Tibial artery (tissue), 4 donors: ENCODE measurements around the gene PGA4.
"Not testable (repeated sequence)": the region's sequence is repeated elsewhere in the genome, so short reads cannot be mapped to it uniquely, and the experiment has no call there.

ENCODE experiments used
- DNase-seq, 2 donors: peaks; one replicate each; pipeline ENCODE4 v3.0.0-alpha.2; 2019
- H3K27ac ChIP-seq, 2 donors: fragments of 200-600 bp; sonication (generic) in 1 of 2; 1 replicate in 1 of 2; 2 replicates in 1 of 2; pipeline ENCODE4 v1.5.1; 2018 to 2019; ENCODE audit warnings: mild to moderate bottlenecking in 1 of 2
- H3K27me3 ChIP-seq, 2 donors: fragments of 200-600 bp; sonication (generic) in 1 of 2; one replicate each; pipeline versions ENCODE4 v1.5.1 to v1.6.0; 2016 to 2019
- H3K36me3 ChIP-seq, 3 donors: fragments of 200-600 bp; sonication (generic) in 2 of 3; one replicate each; pipeline ENCODE4 v1.5.1; 2016 to 2019; ENCODE audit warnings: mild to moderate bottlenecking in 2 of 3
- H3K4me1 ChIP-seq, 4 donors: fragments of 200-600 bp; sonication (generic) in 2 of 4; 1 replicate in 3 of 4; 2 replicates in 1 of 4; pipeline ENCODE4 v1.5.1; 2016 to 2019
- H3K4me3 ChIP-seq, 2 donors: fragments of 200-600 bp; sonication (generic) in 1 of 2; 1 replicate in 1 of 2; 2 replicates in 1 of 2; pipeline ENCODE4 v1.5.1; 2018 to 2019; ENCODE audit warnings: mild to moderate bottlenecking in 2 of 2
- H3K9me3 ChIP-seq, 3 donors: fragments of 200-600 bp; sonication (generic) in 1 of 3; one replicate each; pipeline ENCODE4 v1.5.1; 2016 to 2019
- intact Hi-C: fragments of 100-400 bp; cut with DNase I; formaldehyde crosslinking; loops from one replicate; pipeline ENCODE4 v1.15.0; 2023; ENCODE audit warnings: low total_unique reads

The PGA4 gene

GRCh38 chr11:61213711-61214324 is 8.3 kb upstream of the PGA4 start:
- H3K4me3 ChIP-seq, H3K27ac ChIP-seq, H3K36me3 ChIP-seq, intact Hi-C loops, H3K4me1 ChIP-seq, DNase-seq, H3K27me3 ChIP-seq, H3K9me3 ChIP-seq: not testable (repeated sequence)

DNA sequence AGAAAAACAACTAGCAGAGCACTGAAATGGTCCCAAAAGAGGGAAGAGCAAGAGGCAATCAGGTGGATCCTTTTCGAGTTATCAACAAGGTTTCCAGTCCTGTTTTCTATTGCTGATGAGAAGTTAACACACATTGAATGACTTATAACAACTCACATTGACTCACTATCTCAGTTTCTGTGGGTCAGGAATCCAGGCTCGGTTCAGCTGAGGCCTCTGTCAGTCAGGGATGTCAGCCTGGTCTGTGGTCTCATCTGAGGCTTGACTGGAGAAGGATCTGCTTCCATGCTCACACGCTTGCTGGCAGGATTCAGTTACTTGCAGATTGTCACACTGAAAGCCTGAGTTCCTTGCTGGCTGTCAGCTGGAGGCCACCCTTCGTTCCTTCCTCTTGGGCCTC is 3.8 kb upstream of the PGA4 start:
- H3K27me3 ChIP-seq, H3K27ac ChIP-seq, H3K4me1 ChIP-seq, intact Hi-C loops, DNase-seq, H3K36me3 ChIP-seq, H3K4me3 ChIP-seq, H3K9me3 ChIP-seq: not testable (repeated sequence)

- intact Hi-C loops, DNase-seq, H3K4me3 ChIP-seq, H3K4me1 ChIP-seq, H3K27ac ChIP-seq, H3K36me3 ChIP-seq, H3K9me3 ChIP-seq, H3K27me3 ChIP-seq: not testable (repeated sequence)
Observed at GRCh38 chr11:61219016-61219415, 3.1 kb upstream of the PGA4 start.

- H3K27me3 ChIP-seq, H3K9me3 ChIP-seq, DNase-seq, H3K4me1 ChIP-seq, intact Hi-C loops, H3K36me3 ChIP-seq, H3K27ac ChIP-seq, H3K4me3 ChIP-seq: not testable (repeated sequence)
Observed at GRCh38 chr11:61222692-61223091, 545 bp downstream of the PGA4 start.

DNA sequence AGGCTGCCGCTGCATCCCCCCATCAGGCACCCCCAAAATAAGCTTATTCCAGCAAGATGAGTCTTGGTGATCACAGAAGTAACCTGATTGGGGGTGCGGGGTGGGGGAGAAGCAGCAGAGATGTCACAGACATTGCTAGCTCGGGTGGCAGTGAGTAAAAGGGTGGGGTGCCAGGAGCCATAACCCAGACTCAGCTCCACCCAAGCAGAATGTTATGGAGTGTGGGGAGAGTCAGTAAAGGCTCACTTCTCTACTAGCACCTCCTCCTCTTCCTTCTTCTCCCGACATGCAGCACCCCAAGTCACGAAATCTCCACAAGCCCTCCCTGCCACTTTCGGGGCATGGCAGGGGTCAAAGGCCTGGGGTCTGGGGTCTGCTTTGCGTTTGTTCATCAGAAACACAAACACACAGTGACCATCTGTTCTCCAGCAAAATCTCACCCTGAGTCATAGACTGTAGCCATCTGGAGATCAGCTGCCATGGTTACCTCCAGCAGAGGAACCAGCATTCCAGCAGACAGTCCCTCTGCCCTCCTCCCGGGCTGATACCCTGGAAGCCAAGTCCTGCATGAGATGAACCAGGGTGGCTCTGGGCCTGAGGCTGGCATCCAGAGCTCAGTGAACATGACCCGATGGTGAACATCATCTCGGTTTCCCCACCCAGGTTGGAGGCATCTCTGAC is 4.5 kb downstream of the PGA4 start:
- H3K27me3 ChIP-seq, H3K9me3 ChIP-seq, H3K4me1 ChIP-seq, intact Hi-C loops, H3K36me3 ChIP-seq, H3K4me3 ChIP-seq, DNase-seq, H3K27ac ChIP-seq: not testable (repeated sequence)

GRCh38 chr11:61229458-61229857 is 7.3 kb downstream of the PGA4 start:
- intact Hi-C loops, DNase-seq, H3K36me3 ChIP-seq, H3K27ac ChIP-seq, H3K9me3 ChIP-seq, H3K4me1 ChIP-seq, H3K4me3 ChIP-seq, H3K27me3 ChIP-seq: not testable (repeated sequence)

GRCh38 chr11:61231033-61231432 is 8.9 kb downstream of the PGA4 start:
- H3K4me1 ChIP-seq, H3K4me3 ChIP-seq, DNase-seq, H3K27ac ChIP-seq, intact Hi-C loops, H3K9me3 ChIP-seq, H3K36me3 ChIP-seq, H3K27me3 ChIP-seq: not testable (repeated sequence)

- H3K4me1 ChIP-seq, H3K36me3 ChIP-seq, H3K4me3 ChIP-seq, H3K27ac ChIP-seq, H3K9me3 ChIP-seq, DNase-seq, H3K27me3 ChIP-seq, intact Hi-C loops: not testable (repeated sequence)
Observed at GRCh38 chr11:61231585-61231984, 9.4 kb downstream of the PGA4 start.

GRCh38 chr11:61232548-61233145 is 10.5 kb downstream of the PGA4 start:
- intact Hi-C loops, H3K9me3 ChIP-seq, H3K27ac ChIP-seq, H3K4me3 ChIP-seq, H3K4me1 ChIP-seq, H3K27me3 ChIP-seq, DNase-seq, H3K36me3 ChIP-seq: not testable (repeated sequence)

GRCh38 chr11:61237130-61237529 is 15.0 kb downstream of the PGA4 start:
- intact Hi-C loops, DNase-seq, H3K27me3 ChIP-seq, H3K4me1 ChIP-seq, H3K27ac ChIP-seq, H3K9me3 ChIP-seq, H3K4me3 ChIP-seq, H3K36me3 ChIP-seq: not testable (repeated sequence)

DNA sequence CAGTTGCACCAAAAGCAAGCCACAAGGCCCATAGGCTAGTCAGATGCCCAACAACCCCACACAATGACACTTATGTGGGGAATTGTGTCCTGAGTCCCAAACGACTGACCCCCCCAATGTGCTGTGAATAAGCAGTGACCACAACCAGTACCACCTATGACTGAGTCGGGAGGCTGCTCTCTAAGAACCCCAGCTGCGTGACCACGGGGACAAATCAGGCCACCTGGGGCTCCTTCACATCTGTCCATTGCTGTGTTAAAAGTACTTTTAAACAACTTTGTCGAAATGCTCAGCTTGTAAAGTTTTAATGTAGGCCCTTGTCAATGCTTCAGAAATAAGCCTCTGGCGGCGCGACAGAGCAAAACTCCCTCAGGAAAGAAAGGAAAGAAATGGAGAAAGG is 18.1 kb downstream of the PGA4 start:
- intact Hi-C loops, DNase-seq, H3K27me3 ChIP-seq, H3K4me1 ChIP-seq, H3K9me3 ChIP-seq, H3K27ac ChIP-seq, H3K36me3 ChIP-seq, H3K4me3 ChIP-seq: not testable (repeated sequence)

- H3K4me3 ChIP-seq, H3K9me3 ChIP-seq, H3K36me3 ChIP-seq, intact Hi-C loops, H3K27me3 ChIP-seq, H3K4me1 ChIP-seq, DNase-seq, H3K27ac ChIP-seq: not testable (repeated sequence)
Observed at GRCh38 chr11:61240875-61241274, 18.7 kb downstream of the PGA4 start, which contains the start of gene PGA5. Gene PGA5, plus strand, starts transcription at chr11:61241175. Its CDS starts 52 bp downstream, at chr11:61241227.

GRCh38 chr11:61241526-61241925 is 19.4 kb downstream of the PGA4 start:
- H3K4me1 ChIP-seq, intact Hi-C loops, H3K27ac ChIP-seq: not testable (repeated sequence)

DNA sequence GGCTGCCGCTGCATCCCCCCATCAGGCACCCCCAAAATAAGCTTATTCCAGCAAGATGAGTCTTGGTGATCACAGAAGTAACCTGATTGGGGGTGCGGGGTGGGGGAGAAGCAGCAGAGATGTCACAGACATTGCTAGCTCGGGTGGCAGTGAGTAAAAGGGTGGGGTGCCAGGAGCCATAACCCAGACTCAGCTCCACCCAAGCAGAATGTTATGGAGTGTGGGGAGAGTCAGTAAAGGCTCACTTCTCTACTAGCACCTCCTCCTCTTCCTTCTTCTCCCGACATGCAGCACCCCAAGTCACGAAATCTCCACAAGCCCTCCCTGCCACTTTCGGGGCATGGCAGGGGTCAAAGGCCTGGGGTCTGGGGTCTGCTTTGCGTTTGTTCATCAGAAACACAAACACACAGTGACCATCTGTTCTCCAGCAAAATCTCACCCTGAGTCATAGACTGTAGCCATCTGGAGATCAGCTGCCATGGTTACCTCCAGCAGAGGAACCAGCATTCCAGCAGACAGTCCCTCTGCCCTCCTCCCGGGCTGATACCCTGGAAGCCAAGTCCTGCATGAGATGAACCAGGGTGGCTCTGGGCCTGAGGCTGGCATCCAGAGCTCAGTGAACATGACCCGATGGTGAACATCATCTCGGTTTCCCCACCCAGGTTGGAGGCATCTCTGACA is 23.3 kb downstream of the PGA4 start:
- H3K27me3 ChIP-seq, H3K9me3 ChIP-seq, DNase-seq, H3K27ac ChIP-seq, intact Hi-C loops, H3K4me3 ChIP-seq, H3K36me3 ChIP-seq, H3K4me1 ChIP-seq: not testable (repeated sequence)

More at GRCh38 chr11:61241526-61241925, 19.4 kb downstream of the PGA4 start:
- not testable (repeated sequence) for H3K9me3 ChIP-seq, DNase-seq, H3K27me3 ChIP-seq, H3K4me3 ChIP-seq, H3K36me3 ChIP-seq
